Skeletal muscle satellite cell (primary cell): ENCODE measurements around the gene RHEX.

ENCODE experiments used
- H3K27me3 ChIP-seq: 2 replicates; pipeline ENCODE4 v1.7.0; 2013; ENCODE audit warnings: low read length; ENCODE audit not compliant: control insufficient read depth, insufficient read depth
- H3K36me3 ChIP-seq: 2 replicates; pipeline ENCODE4 v1.7.0; 2013; ENCODE audit warnings: mild to moderate bottlenecking, control low read depth, low read length; ENCODE audit not compliant: insufficient read depth
- H3K4me1 ChIP-seq: 2 replicates; pipeline ENCODE4 v1.7.0; 2013; ENCODE audit warnings: low read length; ENCODE audit not compliant: control insufficient read depth, insufficient read depth
- H3K4me2 ChIP-seq: 2 replicates; pipeline ENCODE4 v1.7.0; 2013; ENCODE audit warnings: mild to moderate bottlenecking, low read length
- H3K4me3 ChIP-seq: 2 replicates; pipeline ENCODE4 v1.7.0; 2013; ENCODE audit warnings: low read length
- H3K9ac ChIP-seq: 2 replicates; pipeline ENCODE4 v1.7.0; 2013; ENCODE audit warnings: mild to moderate bottlenecking, low read depth, low read length, moderate library complexity
- H3K9me3 ChIP-seq: replicated peaks from 2 replicates; pipeline ENCODE4 v1.7.0; 2013; ENCODE audit warnings: mild to moderate bottlenecking, control low read depth, low read length

RHEX gene

DNA sequence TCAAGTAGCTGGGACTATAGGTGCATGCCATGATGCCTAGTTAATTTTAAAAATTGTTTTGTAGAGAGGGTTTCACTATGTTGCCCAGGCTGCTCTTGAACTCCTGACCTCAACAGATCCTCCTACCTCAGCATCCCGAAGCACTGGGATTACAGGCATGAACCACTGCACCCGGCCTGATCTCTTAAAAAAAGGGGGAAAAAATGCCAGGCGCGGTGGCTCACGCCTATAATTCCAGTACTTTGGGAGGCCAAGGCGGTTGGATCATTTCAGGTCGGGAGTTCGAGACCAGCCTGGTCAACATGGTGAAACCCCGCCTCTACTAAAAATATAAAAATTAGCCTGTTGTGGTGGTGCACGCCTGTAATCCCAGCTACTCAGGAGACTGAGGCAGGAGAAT lies 51.0 kb downstream of the RHEX start:
- Histone ChIP-seq H3K4me3 (no peak overlapping the region), H3K9me3 (no peaks in the 10 kb centered on the region), H3K9ac (no peak overlapping the region), H3K36me3 (no peaks in the 10 kb centered on the region), H3K4me1 (peaks cover 3% of the 10 kb centered on the region), H3K4me2 (no peak overlapping the region), H3K27me3 (peaks cover 59% of the 10 kb centered on the region)

DNA sequence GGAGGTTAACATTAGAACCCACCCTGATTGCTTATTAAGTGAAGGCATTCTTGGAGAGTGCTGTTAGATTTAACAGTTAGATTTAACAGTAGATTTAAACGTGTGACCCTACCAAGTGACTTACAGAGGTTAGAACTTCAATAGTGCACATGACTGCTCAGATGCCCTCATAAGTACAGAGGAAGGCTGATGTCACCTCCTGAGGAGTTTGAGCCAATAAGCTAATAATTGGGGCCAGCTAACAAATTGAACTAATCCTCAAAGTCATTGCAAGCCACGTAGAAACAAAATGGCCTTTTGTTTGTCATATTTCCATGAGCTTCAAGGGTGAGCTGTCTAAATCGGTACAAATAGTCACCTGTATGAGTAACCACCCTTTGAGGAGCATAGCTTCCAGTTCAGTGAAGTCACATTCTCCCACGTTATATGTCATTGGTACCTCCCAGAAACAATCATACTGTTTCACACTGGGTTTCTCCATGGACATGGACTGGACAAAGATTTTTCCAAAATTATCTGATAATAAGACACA lies 52.6 kb downstream of the RHEX start:
- Histone ChIP-seq H3K9ac (no peak overlapping the region), H3K36me3 (no peaks in the 10 kb centered on the region), H3K27me3 (peaks cover 51% of the 10 kb centered on the region), H3K9me3 (no peaks in the 10 kb centered on the region), H3K4me3 (no peak overlapping the region), H3K4me1 (peaks cover 3% of the 10 kb centered on the region), H3K4me2 (no peak overlapping the region)

DNA sequence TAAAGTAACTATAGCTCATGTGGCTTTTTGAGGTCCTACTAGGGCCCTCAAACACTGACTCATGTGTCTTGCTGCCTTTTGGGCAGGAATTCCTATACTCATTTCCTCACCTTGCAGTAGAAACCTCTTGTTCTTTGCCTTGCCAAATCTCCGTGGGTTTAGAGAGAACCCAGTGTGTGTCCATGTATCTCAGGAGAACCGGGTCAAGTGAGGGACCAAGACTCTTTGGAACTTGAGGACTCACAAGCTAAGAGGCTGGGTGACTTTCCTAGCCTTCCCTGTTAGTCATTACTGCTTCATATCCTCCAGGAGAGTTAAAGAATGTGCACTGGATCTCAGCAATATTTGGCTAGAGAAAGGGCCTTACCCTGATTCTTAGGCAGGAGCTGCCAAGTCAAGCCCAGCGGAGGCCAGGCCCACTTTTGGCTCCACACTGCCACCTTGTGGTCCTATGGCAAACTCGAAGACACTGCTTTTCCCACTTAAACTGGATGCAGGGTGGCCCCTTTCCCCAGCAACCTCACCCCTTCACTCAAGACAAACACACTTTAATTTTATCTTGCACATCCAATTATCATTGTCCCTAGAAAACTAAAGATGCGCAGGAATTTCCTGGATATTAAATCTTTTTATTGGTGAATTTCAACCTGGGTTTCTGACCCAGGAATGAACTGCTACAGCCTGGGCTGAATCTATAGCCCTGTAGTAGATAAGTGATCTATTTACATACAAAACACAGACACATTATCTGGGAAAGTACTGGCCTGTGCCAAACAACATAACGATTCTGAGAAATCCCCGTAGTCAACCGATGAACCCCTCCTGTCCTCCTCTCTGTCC lies 53.6 kb downstream of the RHEX start:
- Histone ChIP-seq H3K4me3 (no peak overlapping the region), H3K9ac (no peak overlapping the region), H3K36me3 (no peaks in the 10 kb centered on the region), H3K9me3 (no peaks in the 10 kb centered on the region), H3K4me2 (no peak overlapping the region), H3K27me3 (peaks cover 52% of the 10 kb centered on the region), H3K4me1 (peaks cover 3% of the 10 kb centered on the region)

DNA sequence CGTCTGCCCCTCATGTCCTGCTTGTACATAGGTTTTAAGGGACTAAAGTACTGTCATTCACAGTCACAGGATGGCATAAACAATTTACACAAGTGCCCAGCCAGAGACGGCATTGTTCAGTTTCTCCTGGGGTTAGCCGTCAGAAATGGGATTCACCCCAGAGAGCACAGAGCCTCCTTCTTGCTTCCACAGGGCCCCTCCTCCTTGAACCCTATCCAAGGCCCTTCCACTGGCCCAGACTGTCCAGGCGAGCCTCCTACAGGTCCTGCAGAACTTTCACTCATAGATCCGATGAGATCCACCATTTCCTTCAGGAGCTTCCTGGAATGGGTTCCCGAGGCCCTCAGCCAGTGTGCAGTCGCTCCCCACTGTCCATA lies 54.2 kb downstream of the RHEX start:
- H3K4me1 ChIP-seq = peaks cover 3% of the 10 kb centered on the region
- no peak overlapping the region for H3K4me2 ChIP-seq

DNA sequence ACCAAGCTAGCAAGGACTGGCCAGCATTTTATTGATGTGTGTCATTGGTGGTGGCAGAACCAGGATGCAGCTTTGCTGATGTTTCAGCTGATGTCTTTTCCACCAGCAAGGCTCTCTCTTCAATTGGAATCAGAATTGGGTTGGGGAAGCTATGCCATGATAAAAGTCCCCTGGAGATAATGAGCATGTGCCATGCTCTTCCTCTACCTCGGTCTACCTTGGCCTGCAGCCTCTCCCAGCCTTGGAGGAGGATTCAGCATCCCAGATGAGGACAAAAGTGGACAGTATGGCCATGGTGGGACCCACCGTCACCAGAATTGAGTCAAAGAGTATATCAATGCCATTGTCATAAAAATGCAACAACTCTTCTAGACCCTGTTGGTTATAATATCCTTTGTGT lies 55.7 kb downstream of the RHEX start:
- Histone ChIP-seq H3K9me3 (no peaks in the 10 kb centered on the region), H3K9ac (no peak overlapping the region), H3K4me2 (no peak overlapping the region), H3K4me3 (no peak overlapping the region), H3K4me1 (peaks cover 3% of the 10 kb centered on the region), H3K36me3 (no peaks in the 10 kb centered on the region), H3K27me3 (peaks cover 45% of the 10 kb centered on the region)

More for the DNA sequence above, 54.2 kb downstream of the RHEX start:
- Histone ChIP-seq H3K9ac (no peak overlapping the region), H3K9me3 (no peaks in the 10 kb centered on the region), H3K27me3 (peaks cover 47% of the 10 kb centered on the region), H3K4me3 (no peak overlapping the region), H3K36me3 (no peaks in the 10 kb centered on the region)

DNA sequence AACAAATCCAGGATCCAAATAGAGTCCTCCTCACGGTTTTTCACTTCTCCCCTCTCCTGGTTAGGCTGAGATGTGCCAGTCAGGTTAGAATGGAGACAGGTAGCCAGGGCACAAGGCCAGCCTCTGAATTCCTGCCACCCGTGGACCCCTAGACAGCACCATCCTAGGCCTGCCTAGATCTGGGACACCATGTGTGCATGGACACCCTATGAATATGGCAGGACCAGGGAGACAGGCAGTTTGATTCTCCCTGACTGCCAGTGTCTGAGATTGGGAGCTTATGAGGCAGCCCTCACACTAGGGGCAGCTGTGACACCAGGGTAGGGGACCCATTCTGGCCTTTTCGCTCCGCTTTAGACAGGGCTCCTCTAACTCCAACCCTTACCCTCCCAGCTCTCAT lies 56.7 kb downstream of the RHEX start:
- Histone ChIP-seq H3K9me3 (no peaks in the 10 kb centered on the region), H3K4me1 (peaks cover 3% of the 10 kb centered on the region), H3K36me3 (no peaks in the 10 kb centered on the region), H3K27me3 (peaks cover 56% of the 10 kb centered on the region), H3K4me3 (no peak overlapping the region), H3K9ac (no peak overlapping the region), H3K4me2 (no peak overlapping the region)

DNA sequence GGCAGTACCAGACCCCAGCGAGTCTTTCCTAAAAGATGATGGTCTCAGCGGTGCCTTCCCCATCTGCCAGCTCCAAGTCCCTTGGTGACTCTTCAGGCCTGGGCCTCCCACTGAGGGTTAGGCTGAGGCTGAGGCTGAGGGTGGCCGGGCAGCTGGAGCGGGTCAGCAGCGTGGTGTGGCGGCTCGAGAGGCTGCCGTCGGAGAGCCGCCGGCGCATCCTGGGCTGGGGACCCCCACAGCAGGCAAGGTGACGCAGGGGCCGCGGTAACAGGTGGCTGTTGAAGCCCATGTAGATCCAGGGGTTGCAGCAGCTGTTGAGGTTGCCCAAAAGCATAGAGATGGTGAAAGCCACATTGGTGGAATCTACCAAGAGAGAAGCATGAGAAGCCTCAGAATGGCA lies 57.2 kb downstream of the RHEX start:
- peaks cover 3% of the 10 kb centered on the region for H3K4me1 ChIP-seq
- no peaks in the 10 kb centered on the region for H3K9me3 ChIP-seq
- H3K27me3 ChIP-seq = peaks cover 60% of the 10 kb centered on the region
- H3K4me2 ChIP-seq = no peak overlapping the region
- H3K36me3 ChIP-seq = no peaks in the 10 kb centered on the region
- H3K9ac ChIP-seq = no peak overlapping the region
- no peak overlapping the region for H3K4me3 ChIP-seq

DNA sequence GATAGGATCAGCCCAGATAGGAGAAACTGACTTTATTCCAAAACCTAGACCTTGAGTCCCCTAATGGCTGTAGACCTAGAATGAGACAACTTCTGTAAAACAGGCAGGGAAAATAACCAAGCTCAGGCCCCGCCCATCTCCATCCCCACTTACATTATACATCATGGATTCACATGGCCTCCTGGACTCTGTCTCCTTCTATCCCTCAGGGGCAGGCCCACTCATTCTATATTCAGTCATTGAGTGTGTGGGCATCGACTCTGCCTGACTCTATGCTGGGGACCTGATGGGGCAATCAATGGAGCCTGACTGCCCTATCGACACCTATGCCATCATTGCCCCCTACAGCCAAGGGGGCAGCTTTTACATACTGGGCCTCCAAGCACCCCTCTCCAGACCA lies 57.8 kb downstream of the RHEX start:
- Histone ChIP-seq H3K4me1 (peaks cover 3% of the 10 kb centered on the region), H3K4me2 (no peak overlapping the region), H3K27me3 (peaks cover 67% of the 10 kb centered on the region), H3K4me3 (no peak overlapping the region), H3K36me3 (no peaks in the 10 kb centered on the region), H3K9ac (no peak overlapping the region), H3K9me3 (no peaks in the 10 kb centered on the region)

DNA sequence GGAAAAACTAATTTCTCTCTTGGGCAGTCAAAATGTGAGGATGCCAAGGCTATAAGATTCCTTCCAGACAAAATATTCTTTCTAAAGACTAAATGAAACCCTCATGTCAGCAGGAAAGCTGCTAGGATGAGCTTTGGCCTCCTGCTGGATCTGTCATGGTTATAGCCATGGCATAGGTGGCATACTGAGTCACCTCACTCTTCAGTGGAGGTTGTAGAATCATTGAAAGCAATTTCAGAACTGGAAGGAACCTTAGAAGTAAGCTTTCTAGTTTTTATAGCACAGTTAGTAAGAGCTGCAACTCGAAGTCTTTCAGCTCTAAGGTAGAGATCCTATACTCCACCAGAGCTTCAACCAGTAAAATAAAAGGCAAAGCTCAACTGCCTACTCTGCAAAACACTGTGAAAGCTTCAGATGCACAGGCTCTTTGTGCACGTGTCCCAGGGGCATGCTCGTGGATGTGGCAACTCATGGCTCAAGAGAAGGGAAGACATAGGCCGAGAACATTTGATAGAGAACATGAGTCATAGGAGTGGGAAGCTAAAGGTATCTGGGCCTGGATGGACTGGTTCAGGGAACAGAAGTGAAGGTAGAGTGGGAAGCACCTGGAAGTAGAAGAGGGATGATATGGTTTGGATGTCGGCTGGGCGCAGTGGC lies 58.4 kb downstream of the RHEX start:
- H3K27me3 ChIP-seq = peaks cover 72% of the 10 kb centered on the region
- no peak overlapping the region for H3K9ac ChIP-seq
- H3K4me1 ChIP-seq = no peaks in the 10 kb centered on the region
- H3K9me3 ChIP-seq = no peaks in the 10 kb centered on the region
- H3K4me2 ChIP-seq = no peak overlapping the region
- H3K36me3 ChIP-seq = no peaks in the 10 kb centered on the region
- no peak overlapping the region for H3K4me3 ChIP-seq

DNA sequence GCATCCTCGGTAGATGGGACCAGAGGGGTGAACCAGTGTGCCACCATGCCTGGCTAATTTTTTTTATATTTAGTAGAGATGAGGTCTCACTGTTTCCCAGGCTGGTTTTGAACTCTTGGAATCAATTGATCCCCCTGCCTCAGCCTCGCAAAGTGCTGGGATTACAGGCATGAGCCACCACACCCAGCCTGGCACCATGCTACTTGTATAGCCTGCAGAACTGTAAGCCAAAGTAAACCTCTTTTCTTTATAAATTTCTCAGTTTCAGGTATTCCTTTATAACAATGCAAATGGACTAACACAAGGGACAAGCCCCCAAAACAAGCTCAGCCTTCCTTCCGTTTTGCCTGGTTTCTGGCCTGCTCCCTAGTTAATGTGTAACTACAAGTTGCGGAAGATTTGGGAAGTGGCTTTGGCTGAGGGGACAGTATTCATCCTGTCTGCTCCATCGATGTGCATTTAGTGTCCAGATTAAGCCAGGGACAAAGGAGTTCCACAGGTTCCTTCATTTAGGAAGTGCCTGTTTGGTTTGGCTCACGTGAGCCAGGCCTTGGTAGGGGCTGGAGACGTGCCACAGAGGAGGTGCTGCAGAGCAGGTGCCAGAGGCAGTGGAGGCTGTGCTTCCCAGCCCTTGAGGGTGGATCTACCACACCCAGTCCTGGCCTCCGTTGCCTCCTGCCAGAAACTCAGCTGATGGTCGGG lies 59.8 kb downstream of the RHEX start:
- no peak overlapping the region for H3K4me3 ChIP-seq
- no peak overlapping the region for H3K9ac ChIP-seq
- no peaks in the 10 kb centered on the region for H3K36me3 ChIP-seq
- H3K9me3 ChIP-seq = no peaks in the 10 kb centered on the region
- peaks cover 79% of the 10 kb centered on the region for H3K27me3 ChIP-seq
- peaks cover 5% of the 10 kb centered on the region for H3K4me1 ChIP-seq
- no peak overlapping the region for H3K4me2 ChIP-seq
